ENCODE data around the gene PPIG. TPM values are rescaled to one million over a fixed set of nuclear protein-coding genes. Genes with fewer than 3 reads are reported as not detected.

Gene PPIG
- total and polyA plus RNA-seq, 2 of the 4 experiments (the other 2 are of a cell fraction) = 10.4 to 16.7 TPM

DNA sequence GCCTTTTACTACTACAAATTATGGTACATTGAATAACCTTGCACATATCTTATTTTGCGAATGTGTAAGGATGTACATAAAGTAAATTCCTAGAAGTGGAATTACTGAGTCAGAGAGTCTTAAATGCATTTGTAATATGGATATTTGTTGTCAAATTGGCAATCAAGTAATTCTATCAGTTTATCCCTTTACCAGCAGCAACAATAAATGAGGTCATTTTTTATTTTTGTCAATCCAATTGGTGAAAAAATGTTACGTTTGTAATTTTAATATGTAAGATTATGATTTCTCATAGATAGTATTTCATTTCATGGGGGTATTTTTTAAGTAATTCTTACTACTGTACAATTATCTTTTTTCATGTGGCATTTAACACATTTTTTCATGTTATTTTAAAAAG is 14.8 kb downstream of the PPIG start:
- H2AFZ ChIP-seq (replicated peaks; ENCODE audit: low read length, poor library complexity) = no peak overlapping the region
- ATAC-seq (ENCODE audit: low read depth) = no peak
- no peak overlapping the region for H4K5ac ChIP-seq (ENCODE audit: low read depth, low read length)
- CTCF ChIA-PET = no interaction called here
- no peak overlapping the region for H2BK5ac ChIP-seq (ENCODE audit: low read depth, low read length, poor library complexity, severe bottlenecking)
- H2BK20ac ChIP-seq (ENCODE audit: low read depth, low read length) = no peak overlapping the region
- H3K9me3 ChIP-seq (ENCODE audit: control insufficient read depth, insufficient read depth, low read length) = no peaks in the 10 kb centered on the region
- WGBS, 2 experiments (ENCODE audit: extremely low coverage in 2 of 2, insufficient read length in 1 of 2) = no CpG with 5 or more reads among the region's 2 CpGs
- BruUV-seq (replicated peaks) = no TSS peak
- H3K23ac ChIP-seq (ENCODE audit: low read depth, low read length) = no peak overlapping the region
- POLR2A ChIA-PET (ENCODE audit: unreplicated experiment) = no interaction called here
- H3K18ac ChIP-seq (ENCODE audit: low read depth, low read length) = no peak overlapping the region
- no peak overlapping the region for H3K27ac ChIP-seq (ENCODE audit: insufficient read depth, low read length)
- no peak overlapping the region for H2BK120ac ChIP-seq (ENCODE audit: low read depth, low read length)
- H3K36me3 ChIP-seq (ENCODE audit: control insufficient read depth, insufficient read depth, low read length) = no peaks in the 10 kb centered on the region
- H3K4ac ChIP-seq (ENCODE audit: low read depth, low read length) = no peak overlapping the region
- H3K9me1 ChIP-seq (ENCODE audit: insufficient read depth, low read length) = 0 out of 2 replicates have a peak, but pooled peaks cover 3% of the 10 kb centered on the region
- no peak for DNase-seq
- no peak overlapping the region for H3K9ac ChIP-seq (ENCODE audit: low read depth, low read length)
- peaks cover 27% of the 10 kb centered on the region for H4K20me1 ChIP-seq (ENCODE audit: insufficient read depth, low read length)
- no peak overlapping the region for H2AK5ac ChIP-seq (ENCODE audit: low read depth, low read length)
- TF ChIP-seq MAZ (IDR thresholded peaks at IDR 0.05; ENCODE audit: borderline replicate concordance, low read depth, low read length) (no peak), MAFK (IDR thresholded peaks at IDR 0.05; ENCODE audit: low read depth, low read length) (no peak), CEBPB (IDR thresholded peaks at IDR 0.05; ENCODE audit: low read depth, low read length) (no peak), SMC3 (IDR thresholded peaks at IDR 0.05; ENCODE audit: low read depth, low read length) (no peak), CHD1 (IDR thresholded peaks at IDR 0.05; ENCODE audit: low read depth, low read length) (no peak), POLR2A (IDR thresholded peaks at IDR 0.05; ENCODE audit: low read depth, low read length) (no peak), FOS (IDR thresholded peaks at IDR 0.05; ENCODE audit: low read depth, low read length) (no peak)
- no peak overlapping the region for H3K14ac ChIP-seq (replicated peaks; ENCODE audit: low read depth, low read length)
- H3K4me1 ChIP-seq (ENCODE audit: control insufficient read depth, insufficient read depth, low read length) = no peaks in the 10 kb centered on the region
- H3K79me1 ChIP-seq (ENCODE audit: low read depth in 1 of 2, low read length in 2 of 2) = peaks cover 3 to 28% of the 10 kb centered on the region in 2 experiments
- H4K8ac ChIP-seq (ENCODE audit: low read depth in 2 of 2, low read length in 2 of 2) = no peak overlapping the region
- intact Hi-C loops (cut with micrococcal nuclease) = no loop called here
- no peak overlapping the region for H3K4me3 ChIP-seq (ENCODE audit: insufficient read depth, low read depth, low read length)
- no peaks in the 10 kb centered on the region for H3K27me3 ChIP-seq (ENCODE audit: control insufficient read depth, insufficient read depth, low read length)
- H4K91ac ChIP-seq (ENCODE audit: insufficient read depth, low read depth, low read length) = no peak overlapping the region
- no peak overlapping the region for H2AK9ac ChIP-seq (replicated peaks; ENCODE audit: low read depth, low read length, poor library complexity)
- dilution Hi-C loops (cut with HindIII; ENCODE audit: low sequenced_read_pairs, unreplicated experiment) = no loop called here
- H3K56ac ChIP-seq (ENCODE audit: extremely low read depth, insufficient read depth, low read length) = no peak overlapping the region
- no peak overlapping the region for H3K4me2 ChIP-seq (ENCODE audit: low read depth, low read length)
- H2BK15ac ChIP-seq (ENCODE audit: low read depth, low read length) = no peak overlapping the region
- in situ Hi-C loops (cut with MboI; ENCODE audit: low sequenced_read_pairs) = no loop called here
